GM23338 (cell line): ENCODE measurements around the gene PARD3. TPM values are rescaled to one million over a fixed set of nuclear protein-coding genes. Genes with fewer than 3 reads are reported as not detected.

Experiments
- ATAC-seq: fragments of 200-7000 bp; cut with Tn5 transposase; 3 replicates; pipeline ENCODE4 v1.9.1; 2020
- DNase-seq: peaks from one replicate; pipeline ENCODE4 v3.0.0-alpha.2; 2015; ENCODE audit warnings: low spot score
- H2AFZ ChIP-seq: fragments of 200-600 bp; sonication (generic); 2 replicates; pipeline ENCODE4 v1.8.0; 2016; ENCODE audit warnings: antibody characterized with exemption, mild to moderate bottlenecking, moderate library complexity
- H3F3A ChIP-seq: fragments of 200-600 bp; sonication (generic); replicated peaks from 2 replicates; pipeline ENCODE4 v1.8.0; 2017; ENCODE audit warnings: antibody characterized with exemption, mixed run types, low read depth
- H3K27ac ChIP-seq: fragments of 200-600 bp; sonication (generic); 2 replicates; pipeline ENCODE4 v1.6.1; 2016; ENCODE audit warnings: low read depth
- H3K27me3 ChIP-seq: fragments of 200-600 bp; sonication (generic); 2 replicates; pipeline ENCODE4 v1.8.0; 2016; ENCODE audit warnings: mild to moderate bottlenecking, mixed run types, moderate library complexity; ENCODE audit not compliant: insufficient read depth
- H3K36me3 ChIP-seq: fragments of 200-600 bp; sonication (generic); 2 replicates; pipeline ENCODE4 v1.8.0; 2016; ENCODE audit warnings: mild to moderate bottlenecking; ENCODE audit not compliant: insufficient read depth
- H3K4me1 ChIP-seq: fragments of 200-600 bp; sonication (generic); 2 replicates; pipeline ENCODE4 v1.8.0; 2016; ENCODE audit warnings: mild to moderate bottlenecking, moderate library complexity; ENCODE audit not compliant: insufficient read depth
- H3K4me2 ChIP-seq: fragments of 200-600 bp; sonication (generic); 2 replicates; pipeline ENCODE4 v1.7.1; 2017; ENCODE audit warnings: mixed run types
- H3K4me3 ChIP-seq: fragments of 200-600 bp; sonication (generic); 2 replicates; pipeline ENCODE4 v1.6.1; 2016; ENCODE audit warnings: mixed run types
- H3K79me2 ChIP-seq: fragments of 200-600 bp; sonication (generic); replicated peaks from 2 replicates; pipeline ENCODE4 v1.8.0; 2017; ENCODE audit warnings: mild to moderate bottlenecking; ENCODE audit not compliant: insufficient read depth
- H3K9me2 ChIP-seq: fragments of 200-600 bp; sonication (generic); 2 replicates; pipeline ENCODE4 v1.8.0; 2017; ENCODE audit not compliant: insufficient read depth
- H4K20me1 ChIP-seq: fragments of 200-600 bp; sonication (generic); replicated peaks from 2 replicates; pipeline ENCODE4 v1.8.0; 2017; ENCODE audit warnings: mild to moderate bottlenecking; ENCODE audit not compliant: insufficient read depth
- H3K27ac Mint-ChIP-seq: 2 replicates; pipeline ENCODE4 v1.8.0; 2020; ENCODE audit warnings: inconsistent platforms, mild to moderate bottlenecking, moderate library complexity, mixed read lengths
- H3K27me3 Mint-ChIP-seq: 3 replicates; pipeline ENCODE4 v1.8.0; 2022; ENCODE audit warnings: low read depth, mild to moderate bottlenecking, moderate library complexity, mixed read lengths, inconsistent platforms; ENCODE audit not compliant: insufficient read depth, poor library complexity
- H3K36me3 Mint-ChIP-seq: 3 replicates; pipeline ENCODE4 v1.8.0; 2021; ENCODE audit warnings: low read depth, mild to moderate bottlenecking, inconsistent platforms, moderate library complexity, mixed read lengths
- H3K4me1 Mint-ChIP-seq: 3 replicates; pipeline ENCODE4 v1.8.0; 2020; ENCODE audit warnings: mild to moderate bottlenecking, inconsistent platforms, mixed read lengths
- H3K4me3 Mint-ChIP-seq: 3 replicates; pipeline ENCODE4 v1.8.0; 2021; ENCODE audit warnings: moderate library complexity, mild to moderate bottlenecking, inconsistent platforms, mixed read lengths
- H3K9me3 Mint-ChIP-seq: 3 replicates; pipeline ENCODE4 v1.8.0; 2020; ENCODE audit warnings: moderate library complexity, mild to moderate bottlenecking, inconsistent platforms, mixed read lengths
- CREB1 ChIP-seq: fragments of 250-450 bp; sonication (Bioruptor Pico); IDR thresholded peaks from 2 replicates; pipeline ENCODE4 v1.5.0; 2020; ENCODE audit warnings: low read depth, mild to moderate bottlenecking, moderate library complexity
- EZH2 ChIP-seq: fragments of 200-600 bp; sonication (generic); IDR thresholded peaks from one replicate; pipeline ENCODE4 v1.8.0; 2017; ENCODE audit warnings: antibody characterized with exemption, mild to moderate bottlenecking, low read depth; ENCODE audit not compliant: unreplicated experiment
- EZH2phosphoT487 ChIP-seq: fragments of 200-600 bp; sonication (generic); IDR thresholded peaks from one replicate; pipeline ENCODE4 v1.8.1; 2018; ENCODE audit warnings: antibody characterized with exemption; ENCODE audit not compliant: unreplicated experiment
- JUNB ChIP-seq: IDR thresholded peaks from one replicate; pipeline ENCODE4 v1.6.1; 2016; ENCODE audit warnings: antibody characterized with exemption; ENCODE audit not compliant: unreplicated experiment
- NANOG ChIP-seq: IDR thresholded peaks from 2 replicates; pipeline ENCODE4 v1.6.1; 2016; ENCODE audit warnings: antibody characterized with exemption, borderline replicate concordance
- POLR2AphosphoS5 ChIP-seq: IDR thresholded peaks from 2 replicates; pipeline ENCODE4 v1.6.1; 2016; ENCODE audit warnings: antibody characterized with exemption, low read depth
- STAT1 ChIP-seq: IDR thresholded peaks from one replicate; pipeline ENCODE4 v1.6.1; 2016; ENCODE audit warnings: antibody characterized with exemption; ENCODE audit not compliant: unreplicated experiment
- ZNF114 ChIP-seq: fragments of 250-450 bp; sonication (Bioruptor Pico); IDR thresholded peaks from 2 replicates; pipeline ENCODE4 v1.5.0; 2020; ENCODE audit warnings: mild to moderate bottlenecking, moderate library complexity
- ZNF331 ChIP-seq: fragments of 250-450 bp; sonication (Bioruptor Pico); IDR thresholded peaks from 2 replicates; pipeline ENCODE4 v1.5.0; 2020; ENCODE audit warnings: low read depth, mild to moderate bottlenecking, moderate library complexity
- ZNF462 ChIP-seq: fragments of 250-450 bp; sonication (Bioruptor Pico); IDR thresholded peaks from 2 replicates; pipeline ENCODE4 v1.5.0; 2020; ENCODE audit warnings: mild to moderate bottlenecking, moderate library complexity
- polyA plus RNA-seq: library from polyadenylated mRNA; unstranded; fragments of >200 nt; fragmentation: Nextera tagmentation; extraction: Ambion mirVana; gene quantifications from 2 replicates; pipeline ENCODE4 v1.2.1, GENCODE V29; 2016
- total RNA-seq: library from RNA; depleted of rRNA; stranded (reverse); fragments of >200 nt; shearing (Covaris generic); gene quantifications from 2 replicates; pipeline ENCODE4 v1.2.3, GENCODE V29; 2014
- TF ChIP-seq, protein P1 (sequence below): IDR thresholded peaks from 2 replicates; pipeline ENCODE4 v1.6.1; 2016; ENCODE audit warnings: antibody characterized with exemption
- TF ChIP-seq, protein P2 (sequence below): IDR thresholded peaks from one replicate; pipeline ENCODE4 v1.6.1; 2018; ENCODE audit warnings: antibody characterized with exemption; ENCODE audit not compliant: unreplicated experiment
- TF ChIP-seq, protein P3 (sequence below), 2 experiments: fragments of 200-600 bp in 1 of 2; sonication (generic) in 1 of 2; conservative IDR thresholded peaks; 2 replicates each; pipeline versions ENCODE4 v1.5.1 to v1.6.1; 2016 to 2017; ENCODE audit warnings: antibody characterized with exemption in 2 of 2, low read depth in 2 of 2, mild to moderate bottlenecking in 2 of 2, moderate library complexity in 1 of 2

PARD3 gene
- total and polyA plus RNA-seq, 2 experiments from 2014 or later = 30.2 to 51.4 TPM

- no peaks in the 10 kb centered on the region for H3K9me3 Mint-ChIP-seq
- H3K4me1 ChIP-seq = no peaks in the 10 kb centered on the region
- H3K27me3 Mint-ChIP-seq = peaks cover 2% of the 10 kb centered on the region
- no peak overlapping the region for H2AFZ ChIP-seq
- DNase-seq = no peak
- no peaks in the 10 kb centered on the region for H4K20me1 ChIP-seq
- H3K36me3 Mint-ChIP-seq = no peaks in the 10 kb centered on the region
- H3K9me2 ChIP-seq = no peaks in the 10 kb centered on the region
- H3K4me3 Mint-ChIP-seq = no peak overlapping the region
- ATAC-seq = no peak
- no peak overlapping the region for H3K4me2 ChIP-seq
- TF ChIP-seq NANOG (no peak), ZNF462 (no peak), EZH2 (no peak), ZNF114 (CRISPR knock-in tag) (no peak), JUNB (no peak), CREB1 (no peak), EZH2phosphoT487 (no peak), ZNF331 (CRISPR knock-in tag) (no peak), POLR2AphosphoS5 (no peak), STAT1 (no peak)
- TF ChIP-seq, protein P1, sequence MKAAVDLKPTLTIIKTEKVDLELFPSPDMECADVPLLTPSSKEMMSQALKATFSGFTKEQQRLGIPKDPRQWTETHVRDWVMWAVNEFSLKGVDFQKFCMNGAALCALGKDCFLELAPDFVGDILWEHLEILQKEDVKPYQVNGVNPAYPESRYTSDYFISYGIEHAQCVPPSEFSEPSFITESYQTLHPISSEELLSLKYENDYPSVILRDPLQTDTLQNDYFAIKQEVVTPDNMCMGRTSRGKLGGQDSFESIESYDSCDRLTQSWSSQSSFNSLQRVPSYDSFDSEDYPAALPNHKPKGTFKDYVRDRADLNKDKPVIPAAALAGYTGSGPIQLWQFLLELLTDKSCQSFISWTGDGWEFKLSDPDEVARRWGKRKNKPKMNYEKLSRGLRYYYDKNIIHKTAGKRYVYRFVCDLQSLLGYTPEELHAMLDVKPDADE = no peak
- TF ChIP-seq, protein P2, sequence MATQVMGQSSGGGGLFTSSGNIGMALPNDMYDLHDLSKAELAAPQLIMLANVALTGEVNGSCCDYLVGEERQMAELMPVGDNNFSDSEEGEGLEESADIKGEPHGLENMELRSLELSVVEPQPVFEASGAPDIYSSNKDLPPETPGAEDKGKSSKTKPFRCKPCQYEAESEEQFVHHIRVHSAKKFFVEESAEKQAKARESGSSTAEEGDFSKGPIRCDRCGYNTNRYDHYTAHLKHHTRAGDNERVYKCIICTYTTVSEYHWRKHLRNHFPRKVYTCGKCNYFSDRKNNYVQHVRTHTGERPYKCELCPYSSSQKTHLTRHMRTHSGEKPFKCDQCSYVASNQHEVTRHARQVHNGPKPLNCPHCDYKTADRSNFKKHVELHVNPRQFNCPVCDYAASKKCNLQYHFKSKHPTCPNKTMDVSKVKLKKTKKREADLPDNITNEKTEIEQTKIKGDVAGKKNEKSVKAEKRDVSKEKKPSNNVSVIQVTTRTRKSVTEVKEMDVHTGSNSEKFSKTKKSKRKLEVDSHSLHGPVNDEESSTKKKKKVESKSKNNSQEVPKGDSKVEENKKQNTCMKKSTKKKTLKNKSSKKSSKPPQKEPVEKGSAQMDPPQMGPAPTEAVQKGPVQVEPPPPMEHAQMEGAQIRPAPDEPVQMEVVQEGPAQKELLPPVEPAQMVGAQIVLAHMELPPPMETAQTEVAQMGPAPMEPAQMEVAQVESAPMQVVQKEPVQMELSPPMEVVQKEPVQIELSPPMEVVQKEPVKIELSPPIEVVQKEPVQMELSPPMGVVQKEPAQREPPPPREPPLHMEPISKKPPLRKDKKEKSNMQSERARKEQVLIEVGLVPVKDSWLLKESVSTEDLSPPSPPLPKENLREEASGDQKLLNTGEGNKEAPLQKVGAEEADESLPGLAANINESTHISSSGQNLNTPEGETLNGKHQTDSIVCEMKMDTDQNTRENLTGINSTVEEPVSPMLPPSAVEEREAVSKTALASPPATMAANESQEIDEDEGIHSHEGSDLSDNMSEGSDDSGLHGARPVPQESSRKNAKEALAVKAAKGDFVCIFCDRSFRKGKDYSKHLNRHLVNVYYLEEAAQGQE = no peak
- TF ChIP-seq, protein P3, sequence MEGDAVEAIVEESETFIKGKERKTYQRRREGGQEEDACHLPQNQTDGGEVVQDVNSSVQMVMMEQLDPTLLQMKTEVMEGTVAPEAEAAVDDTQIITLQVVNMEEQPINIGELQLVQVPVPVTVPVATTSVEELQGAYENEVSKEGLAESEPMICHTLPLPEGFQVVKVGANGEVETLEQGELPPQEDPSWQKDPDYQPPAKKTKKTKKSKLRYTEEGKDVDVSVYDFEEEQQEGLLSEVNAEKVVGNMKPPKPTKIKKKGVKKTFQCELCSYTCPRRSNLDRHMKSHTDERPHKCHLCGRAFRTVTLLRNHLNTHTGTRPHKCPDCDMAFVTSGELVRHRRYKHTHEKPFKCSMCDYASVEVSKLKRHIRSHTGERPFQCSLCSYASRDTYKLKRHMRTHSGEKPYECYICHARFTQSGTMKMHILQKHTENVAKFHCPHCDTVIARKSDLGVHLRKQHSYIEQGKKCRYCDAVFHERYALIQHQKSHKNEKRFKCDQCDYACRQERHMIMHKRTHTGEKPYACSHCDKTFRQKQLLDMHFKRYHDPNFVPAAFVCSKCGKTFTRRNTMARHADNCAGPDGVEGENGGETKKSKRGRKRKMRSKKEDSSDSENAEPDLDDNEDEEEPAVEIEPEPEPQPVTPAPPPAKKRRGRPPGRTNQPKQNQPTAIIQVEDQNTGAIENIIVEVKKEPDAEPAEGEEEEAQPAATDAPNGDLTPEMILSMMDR (conservative IDR thresholded peaks at IDR 0.05; ENCODE audit: low read depth in 2 of 2) = no peak
- H3K4me1 Mint-ChIP-seq = peaks cover 2% of the 10 kb centered on the region; the same call in 2 of the 3 replicates
- H3K4me3 ChIP-seq = no peak overlapping the region
- no peak overlapping the region for H3K27ac ChIP-seq
- no peaks in the 10 kb centered on the region for H3K27me3 ChIP-seq
- H3K36me3 ChIP-seq = no peaks in the 10 kb centered on the region
- H3K27ac Mint-ChIP-seq = no peak overlapping the region
- 0 out of 2 replicates have a peak, but pooled peaks cover 4% of the 10 kb centered on the region for H3K79me2 ChIP-seq
- H3F3A ChIP-seq = no peaks in the 10 kb centered on the region
These were observed 347.7 kb downstream of the PARD3 start for GRCh38 chr10:34467364-34467763.
